ENCODE measurements around the gene HOXC6.

HOXC6 gene

GRCh38 chr12:53984901-53985691 is 43.1 kb upstream of the HOXC6 start, which contains the start of gene HOXC10 (continued):
- TF ChIP-seq, protein P1, sequence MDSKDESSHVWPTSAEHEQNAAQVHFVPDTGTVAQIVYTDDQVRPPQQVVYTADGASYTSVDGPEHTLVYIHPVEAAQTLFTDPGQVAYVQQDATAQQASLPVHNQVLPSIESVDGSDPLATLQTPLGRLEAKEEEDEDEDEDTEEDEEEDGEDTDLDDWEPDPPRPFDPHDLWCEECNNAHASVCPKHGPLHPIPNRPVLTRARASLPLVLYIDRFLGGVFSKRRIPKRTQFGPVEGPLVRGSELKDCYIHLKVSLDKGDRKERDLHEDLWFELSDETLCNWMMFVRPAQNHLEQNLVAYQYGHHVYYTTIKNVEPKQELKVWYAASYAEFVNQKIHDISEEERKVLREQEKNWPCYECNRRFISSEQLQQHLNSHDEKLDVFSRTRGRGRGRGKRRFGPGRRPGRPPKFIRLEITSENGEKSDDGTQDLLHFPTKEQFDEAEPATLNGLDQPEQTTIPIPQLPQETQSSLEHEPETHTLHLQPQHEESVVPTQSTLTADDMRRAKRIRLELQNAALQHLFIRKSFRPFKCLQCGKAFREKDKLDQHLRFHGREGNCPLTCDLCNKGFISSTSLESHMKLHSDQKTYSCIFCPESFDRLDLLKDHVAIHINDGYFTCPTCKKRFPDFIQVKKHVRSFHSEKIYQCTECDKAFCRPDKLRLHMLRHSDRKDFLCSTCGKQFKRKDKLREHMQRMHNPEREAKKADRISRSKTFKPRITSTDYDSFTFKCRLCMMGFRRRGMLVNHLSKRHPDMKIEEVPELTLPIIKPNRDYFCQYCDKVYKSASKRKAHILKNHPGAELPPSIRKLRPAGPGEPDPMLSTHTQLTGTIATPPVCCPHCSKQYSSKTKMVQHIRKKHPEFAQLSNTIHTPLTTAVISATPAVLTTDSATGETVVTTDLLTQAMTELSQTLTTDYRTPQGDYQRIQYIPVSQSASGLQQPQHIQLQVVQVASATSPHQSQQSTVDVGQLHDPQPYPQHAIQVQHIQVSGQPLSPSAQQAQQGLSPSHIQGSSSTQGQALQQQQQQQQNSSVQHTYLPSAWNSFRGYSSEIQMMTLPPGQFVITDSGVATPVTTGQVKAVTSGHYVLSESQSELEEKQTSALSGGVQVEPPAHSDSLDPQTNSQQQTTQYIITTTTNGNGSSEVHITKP (tag by site-specific recombination; IDR thresholded peaks at IDR 0.05) = 0 out of 2 replicates have a peak, but pooled peaks have one; percentile 13
- peak; percentile 71 for TF ChIP-seq INSM2 (tag by site-specific recombination; IDR thresholded peaks at IDR 0.05)
- peak; percentile 34 for TF ChIP-seq ZBTB26 (tag by site-specific recombination; optimal IDR thresholded peaks at IDR 0.05)
- TF ChIP-seq, protein P2, sequence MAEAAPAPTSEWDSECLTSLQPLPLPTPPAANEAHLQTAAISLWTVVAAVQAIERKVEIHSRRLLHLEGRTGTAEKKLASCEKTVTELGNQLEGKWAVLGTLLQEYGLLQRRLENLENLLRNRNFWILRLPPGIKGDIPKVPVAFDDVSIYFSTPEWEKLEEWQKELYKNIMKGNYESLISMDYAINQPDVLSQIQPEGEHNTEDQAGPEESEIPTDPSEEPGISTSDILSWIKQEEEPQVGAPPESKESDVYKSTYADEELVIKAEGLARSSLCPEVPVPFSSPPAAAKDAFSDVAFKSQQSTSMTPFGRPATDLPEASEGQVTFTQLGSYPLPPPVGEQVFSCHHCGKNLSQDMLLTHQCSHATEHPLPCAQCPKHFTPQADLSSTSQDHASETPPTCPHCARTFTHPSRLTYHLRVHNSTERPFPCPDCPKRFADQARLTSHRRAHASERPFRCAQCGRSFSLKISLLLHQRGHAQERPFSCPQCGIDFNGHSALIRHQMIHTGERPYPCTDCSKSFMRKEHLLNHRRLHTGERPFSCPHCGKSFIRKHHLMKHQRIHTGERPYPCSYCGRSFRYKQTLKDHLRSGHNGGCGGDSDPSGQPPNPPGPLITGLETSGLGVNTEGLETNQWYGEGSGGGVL (tag by site-specific recombination; IDR thresholded peaks at IDR 0.05) = peak; percentile 87
- TF ChIP-seq HOXA7 (CRISPR knock-in tag; IDR thresholded peaks at IDR 0.05; ENCODE audit: borderline replicate concordance) = no peak
- peak; percentile 66 for TF ChIP-seq SP7 (tag by site-specific recombination; IDR thresholded peaks at IDR 0.05)
- 0 out of 2 replicates have a peak, but pooled peaks have one; percentile 41 for TF ChIP-seq ZSCAN30 (tag by site-specific recombination; IDR thresholded peaks at IDR 0.05)
- TF ChIP-seq ZBTB20 (tag by site-specific recombination; IDR thresholded peaks at IDR 0.05) = no peak
- TF ChIP-seq KLF17 (tag by site-specific recombination; IDR thresholded peaks at IDR 0.05) = peak; percentile 64; the same call in 1 of the 2 replicates
- TF ChIP-seq, protein P3, sequence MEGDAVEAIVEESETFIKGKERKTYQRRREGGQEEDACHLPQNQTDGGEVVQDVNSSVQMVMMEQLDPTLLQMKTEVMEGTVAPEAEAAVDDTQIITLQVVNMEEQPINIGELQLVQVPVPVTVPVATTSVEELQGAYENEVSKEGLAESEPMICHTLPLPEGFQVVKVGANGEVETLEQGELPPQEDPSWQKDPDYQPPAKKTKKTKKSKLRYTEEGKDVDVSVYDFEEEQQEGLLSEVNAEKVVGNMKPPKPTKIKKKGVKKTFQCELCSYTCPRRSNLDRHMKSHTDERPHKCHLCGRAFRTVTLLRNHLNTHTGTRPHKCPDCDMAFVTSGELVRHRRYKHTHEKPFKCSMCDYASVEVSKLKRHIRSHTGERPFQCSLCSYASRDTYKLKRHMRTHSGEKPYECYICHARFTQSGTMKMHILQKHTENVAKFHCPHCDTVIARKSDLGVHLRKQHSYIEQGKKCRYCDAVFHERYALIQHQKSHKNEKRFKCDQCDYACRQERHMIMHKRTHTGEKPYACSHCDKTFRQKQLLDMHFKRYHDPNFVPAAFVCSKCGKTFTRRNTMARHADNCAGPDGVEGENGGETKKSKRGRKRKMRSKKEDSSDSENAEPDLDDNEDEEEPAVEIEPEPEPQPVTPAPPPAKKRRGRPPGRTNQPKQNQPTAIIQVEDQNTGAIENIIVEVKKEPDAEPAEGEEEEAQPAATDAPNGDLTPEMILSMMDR (tag by site-specific recombination; IDR thresholded peaks at IDR 0.05) = peak; percentile 81
- TF ChIP-seq ZNF350 (tag by site-specific recombination; IDR thresholded peaks at IDR 0.05) = no peak
- TF ChIP-seq ATF2 (tag by site-specific recombination; IDR thresholded peaks at IDR 0.05; ENCODE audit: low read depth) = peak; percentile 96
- TF ChIP-seq ZNF654 (tag by site-specific recombination; IDR thresholded peaks at IDR 0.05; ENCODE audit: low read depth) = peak; percentile 97
- peak; percentile 45; the same call in 1 of the 2 replicates for TF ChIP-seq ZNF362 (tag by site-specific recombination; IDR thresholded peaks at IDR 0.05)
- TF ChIP-seq ZNF366 (tag by site-specific recombination; conservative IDR thresholded peaks at IDR 0.05) = 0 out of 2 replicates have a peak, but pooled peaks have one; percentile 14
- peak; percentile 45; the same call in 1 of the 2 replicates for TF ChIP-seq ZXDB (tag by site-specific recombination; IDR thresholded peaks at IDR 0.05)
- peak; percentile 83 for TF ChIP-seq PATZ1 (tag by site-specific recombination; IDR thresholded peaks at IDR 0.05)
- peak; percentile 98 for TF ChIP-seq ZNF629 (tag by site-specific recombination; IDR thresholded peaks at IDR 0.05)
- TF ChIP-seq WT1 (tag by site-specific recombination; IDR thresholded peaks at IDR 0.05) = 0 out of 2 replicates have a peak, but pooled peaks have one; percentile 29
- TF ChIP-seq KLF9 (tag by site-specific recombination; IDR thresholded peaks at IDR 0.05; ENCODE audit: low read depth) = 0 out of 2 replicates have a peak, but pooled peaks have one; percentile 22
- peak; percentile 30; the same call in 1 of the 2 replicates for TF ChIP-seq KLF10 (tag by site-specific recombination; IDR thresholded peaks at IDR 0.05)
